ENCODE results near the gene FBXO42. TPM values are rescaled to one million over a fixed set of nuclear protein-coding genes. Genes with fewer than 3 reads are reported as not detected.

The FBXO42 gene
- total and polyA plus RNA-seq, 2 donors (not counting 3 experiments of a cell fraction or from before 2014, with no cell fraction given) = 16.3 to 20.4 TPM

DNA sequence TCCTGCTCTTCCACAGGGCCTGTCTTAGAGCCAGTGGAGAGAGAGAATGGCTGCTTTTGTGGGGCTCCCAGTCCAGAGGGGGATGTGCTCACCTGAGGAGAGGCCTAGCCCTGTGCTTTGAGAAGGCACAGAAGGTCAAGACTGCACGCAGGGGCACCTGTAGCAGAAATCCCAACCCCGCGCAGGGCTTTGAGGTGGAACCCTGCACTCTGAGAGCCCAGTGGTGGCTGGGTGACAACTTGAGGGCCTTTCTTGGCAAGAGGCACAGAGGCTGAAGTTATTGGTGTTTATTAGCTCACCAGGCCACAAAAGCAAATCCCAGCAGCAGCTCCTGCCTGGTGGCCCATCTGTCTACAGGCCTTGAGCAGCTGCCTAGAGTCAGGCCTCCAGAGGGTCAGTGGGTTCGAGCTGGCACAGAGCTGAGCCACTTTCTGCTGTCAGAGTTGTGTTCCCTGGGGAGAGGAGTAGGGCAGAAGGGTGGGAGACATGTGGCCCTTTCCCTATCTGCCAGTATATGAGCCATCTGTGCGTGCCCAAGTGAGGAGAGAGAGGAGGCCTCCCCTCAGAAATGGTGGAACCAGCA lies 46.2 kb upstream of the FBXO42 start:
- Histone ChIP-seq H3K9ac (replicated peaks; ENCODE audit: extremely low read depth, insufficient read depth, low read length) (no peak overlapping the region), H3K36me3 (ENCODE audit: control insufficient read depth in 2 of 2, extremely low read depth in 1 of 2, insufficient read depth in 2 of 2, low read length in 2 of 2) (peaks cover 0 to 19% of the 10 kb centered on the region in 2 experiments), H3K9me1 (replicated peaks; ENCODE audit: control insufficient read depth, extremely low read depth, insufficient read depth, low read length) (no peaks in the 10 kb centered on the region), H2AFZ (ENCODE audit: low read depth, low read length) (no peak overlapping the region), H3K27ac (ENCODE audit: insufficient read depth, low read depth, low read length) (no peak overlapping the region), H3K79me2 (ENCODE audit: control insufficient read depth, insufficient read depth, low read length) (peaks cover 8% of the 10 kb centered on the region), H3K4me1 (ENCODE audit: control insufficient read depth, extremely low read depth, insufficient read depth, low read length) (peaks cover 10% of the 10 kb centered on the region), H3K4me2 (ENCODE audit: insufficient read depth, low read length) (no peak overlapping the region), H3K27me3 (ENCODE audit: control insufficient read depth in 2 of 2, insufficient read depth in 2 of 2, low read length in 2 of 2) (no peaks in the 10 kb centered on the region), H4K20me1 (replicated peaks; ENCODE audit: control insufficient read depth, extremely low read depth, insufficient read depth, low read length) (no peaks in the 10 kb centered on the region), H3K4me3 (replicated peaks in 1 of 3; ENCODE audit: insufficient read depth in 1 of 3, low read depth in 1 of 3, low read length in 3 of 3) (no peak overlapping the region), H3K9me3 (replicated peaks; ENCODE audit: control insufficient read depth, insufficient read depth, low read length) (no peaks in the 10 kb centered on the region)
- ChIA-PET POLR2A (no interaction called here), CTCF (no interaction called here)
- FAIRE-seq = no peak
- intact Hi-C loops (cut with micrococcal nuclease) = no loop called here
- BruUV-seq (replicated peaks) = no TSS peak
- dilution Hi-C loops (cut with MboI; ENCODE audit: extremely low pct_ligation_motif_present, low sequenced_read_pairs) = no loop called here
- TF ChIP-seq POLR2AphosphoS5 (IDR thresholded peaks at IDR 0.05; ENCODE audit: insufficient read depth, low read depth, low read length) (no peak), GATA2 (IDR thresholded peaks at IDR 0.05; ENCODE audit: insufficient read depth, insufficient read length, low read depth, low read length) (no peak), MYC (IDR thresholded peaks at IDR 0.05; ENCODE audit: low read depth, low read length) (no peak), POLR2A (IDR thresholded peaks at IDR 0.05; ENCODE audit: low read depth, low read length) (no peak)
- TF ChIP-seq, protein P1, sequence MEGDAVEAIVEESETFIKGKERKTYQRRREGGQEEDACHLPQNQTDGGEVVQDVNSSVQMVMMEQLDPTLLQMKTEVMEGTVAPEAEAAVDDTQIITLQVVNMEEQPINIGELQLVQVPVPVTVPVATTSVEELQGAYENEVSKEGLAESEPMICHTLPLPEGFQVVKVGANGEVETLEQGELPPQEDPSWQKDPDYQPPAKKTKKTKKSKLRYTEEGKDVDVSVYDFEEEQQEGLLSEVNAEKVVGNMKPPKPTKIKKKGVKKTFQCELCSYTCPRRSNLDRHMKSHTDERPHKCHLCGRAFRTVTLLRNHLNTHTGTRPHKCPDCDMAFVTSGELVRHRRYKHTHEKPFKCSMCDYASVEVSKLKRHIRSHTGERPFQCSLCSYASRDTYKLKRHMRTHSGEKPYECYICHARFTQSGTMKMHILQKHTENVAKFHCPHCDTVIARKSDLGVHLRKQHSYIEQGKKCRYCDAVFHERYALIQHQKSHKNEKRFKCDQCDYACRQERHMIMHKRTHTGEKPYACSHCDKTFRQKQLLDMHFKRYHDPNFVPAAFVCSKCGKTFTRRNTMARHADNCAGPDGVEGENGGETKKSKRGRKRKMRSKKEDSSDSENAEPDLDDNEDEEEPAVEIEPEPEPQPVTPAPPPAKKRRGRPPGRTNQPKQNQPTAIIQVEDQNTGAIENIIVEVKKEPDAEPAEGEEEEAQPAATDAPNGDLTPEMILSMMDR (IDR thresholded peaks at IDR 0.05; ENCODE audit: extremely low read depth in 1 of 2, insufficient read depth in 1 of 2, low read depth in 1 of 2, low read length in 2 of 2) = no peak
- no peak for DNase-seq (ENCODE audit: low read depth, low spot score)

DNA sequence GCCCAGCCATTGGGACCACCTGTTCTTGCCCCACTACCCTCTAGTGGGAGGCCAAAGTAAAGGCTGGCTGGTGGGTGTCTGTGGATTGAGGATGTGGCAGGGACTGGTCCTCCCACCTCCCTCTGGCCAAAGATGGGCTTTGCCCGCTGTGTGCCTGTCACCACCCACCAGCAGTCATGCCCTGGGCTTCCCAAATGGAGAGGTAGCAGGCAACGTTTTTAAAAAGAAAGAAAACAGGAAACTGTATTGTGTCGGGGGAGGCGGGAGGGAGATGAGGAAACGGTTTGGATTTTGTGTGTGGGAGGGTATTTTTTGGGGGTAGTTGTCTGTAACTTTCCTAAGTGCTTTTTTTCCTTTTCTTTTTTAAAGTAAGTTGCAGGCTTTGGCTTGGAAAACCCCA lies 44.8 kb upstream of the FBXO42 start:
- intact Hi-C loops (cut with micrococcal nuclease) (loop anchor here (2.0 kb wide), 1 partner anchor 22 kb away; no protein-coding TSS in a partner anchor), dilution Hi-C loops (cut with MboI; ENCODE audit: extremely low pct_ligation_motif_present, low sequenced_read_pairs) (no loop called here)
- Histone ChIP-seq H3K9me1 (replicated peaks; ENCODE audit: control insufficient read depth, extremely low read depth, insufficient read depth, low read length) (no peaks in the 10 kb centered on the region), H3K9ac (replicated peaks; ENCODE audit: extremely low read depth, insufficient read depth, low read length) (no peak overlapping the region), H3K4me1 (ENCODE audit: control insufficient read depth, extremely low read depth, insufficient read depth, low read length) (peaks cover 10% of the 10 kb centered on the region), H3K36me3 (ENCODE audit: control insufficient read depth in 2 of 2, extremely low read depth in 1 of 2, insufficient read depth in 2 of 2, low read length in 2 of 2) (peaks cover 0 to 22% of the 10 kb centered on the region in 2 experiments), H3K27ac (ENCODE audit: insufficient read depth, low read depth, low read length) (no peak overlapping the region), H3K4me2 (ENCODE audit: insufficient read depth, low read length) (no peak overlapping the region), H3K4me3 (replicated peaks in 1 of 3; ENCODE audit: insufficient read depth in 1 of 3, low read depth in 1 of 3, low read length in 3 of 3) (no peak overlapping the region), H2AFZ (ENCODE audit: low read depth, low read length) (no peak overlapping the region), H3K9me3 (replicated peaks; ENCODE audit: control insufficient read depth, insufficient read depth, low read length) (no peaks in the 10 kb centered on the region), H3K79me2 (ENCODE audit: control insufficient read depth, insufficient read depth, low read length) (peaks cover 21% of the 10 kb centered on the region), H4K20me1 (replicated peaks; ENCODE audit: control insufficient read depth, extremely low read depth, insufficient read depth, low read length) (peaks cover 3% of the 10 kb centered on the region), H3K27me3 (ENCODE audit: control insufficient read depth in 2 of 2, insufficient read depth in 2 of 2, low read length in 2 of 2) (no peaks in the 10 kb centered on the region)
- ChIA-PET CTCF (interaction anchor here (1.1 to 1.3 kb wide), 2 partner anchors 34 to 57 kb away, joined by 3 read pairs; no protein-coding TSS in a partner anchor), POLR2A (no interaction called here)
- no peak for DNase-seq (ENCODE audit: low read depth, low spot score)
- no TSS peak for BruUV-seq (replicated peaks)
- TF ChIP-seq, protein P2, sequence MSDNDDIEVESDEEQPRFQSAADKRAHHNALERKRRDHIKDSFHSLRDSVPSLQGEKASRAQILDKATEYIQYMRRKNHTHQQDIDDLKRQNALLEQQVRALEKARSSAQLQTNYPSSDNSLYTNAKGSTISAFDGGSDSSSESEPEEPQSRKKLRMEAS (IDR thresholded peaks at IDR 0.05; ENCODE audit: insufficient read depth, insufficient read length) = no peak
- TF ChIP-seq MYC (IDR thresholded peaks at IDR 0.05; ENCODE audit: low read depth, low read length) (no peak), POLR2A (IDR thresholded peaks at IDR 0.05; ENCODE audit: low read depth, low read length) (no peak), GATA2 (IDR thresholded peaks at IDR 0.05; ENCODE audit: insufficient read depth, insufficient read length, low read depth, low read length) (no peak), POLR2AphosphoS5 (IDR thresholded peaks at IDR 0.05; ENCODE audit: insufficient read depth, low read depth, low read length) (no peak), JUN (IDR thresholded peaks at IDR 0.05; ENCODE audit: borderline replicate concordance, insufficient read depth, insufficient read length, low read depth) (no peak), EZH2 (IDR thresholded peaks at IDR 0.05; ENCODE audit: borderline replicate concordance, low read depth, low read length, severe bottlenecking) (no peak), FOS (IDR thresholded peaks at IDR 0.05; ENCODE audit: borderline replicate concordance, insufficient read depth, low read length) (no peak)
- TF ChIP-seq, protein P1 (IDR thresholded peaks at IDR 0.05; ENCODE audit: extremely low read depth in 1 of 2, insufficient read depth in 1 of 2, low read depth in 1 of 2, low read length in 2 of 2) = no peak
- FAIRE-seq = no peak

All from endothelial cell of umbilical vein (primary cell).